Activated CD8-positive, alpha-beta T cell treated with anti-CD3 and anti-CD28 coated beads, Interleukin-2, amount 10 ng/mL, durations not matched to agents 7 days and 5 days (primary cell): ENCODE data around the gene HTRA3. TPM values are rescaled to one million over a fixed set of nuclear protein-coding genes. Genes with fewer than 3 reads are reported as not detected.

ENCODE experiments used
- ATAC-seq: fragments of 150-1000 bp; cut with Tn5 transposase; one replicate; pipeline ENCODE4 v1.10.0; 2021; ENCODE audit warnings: moderate library complexity
- CTCF ChIA-PET: fragments of 350-600 bp; sonication (Branson Sonifier 250); formaldehyde crosslinking; loops from one replicate; lab custom pipeline; 2021; ENCODE audit warnings: antibody characterized with exemption; lab: Charles Lee
- POLR2A ChIA-PET: fragments of 350-600 bp; sonication (Branson Sonifier 250); formaldehyde crosslinking; loops from one replicate; lab custom pipeline; 2021; ENCODE audit warnings: antibody characterized with exemption; lab: Charles Lee
- DNase-seq: peaks from one replicate; pipeline ENCODE4 v3.0.0-alpha.2; 2020
- H3K27ac Mint-ChIP-seq: one replicate; pipeline ENCODE4 v1.8.0; 2021; ENCODE audit warnings: mild to moderate bottlenecking, mixed read lengths
- H3K27me3 Mint-ChIP-seq: one replicate; pipeline ENCODE4 v1.8.0; 2021; ENCODE audit warnings: low read depth, mixed read lengths
- H3K36me3 Mint-ChIP-seq: one replicate; pipeline ENCODE4 v1.8.0; 2021; ENCODE audit warnings: low read depth, mixed read lengths
- H3K4me1 Mint-ChIP-seq: one replicate; pipeline ENCODE4 v1.8.0; 2021; ENCODE audit warnings: low read depth, mixed read lengths
- H3K4me3 Mint-ChIP-seq: one replicate; pipeline ENCODE4 v1.8.0; 2021; ENCODE audit warnings: mild to moderate bottlenecking, mixed read lengths
- H3K9me3 Mint-ChIP-seq: one replicate; pipeline ENCODE4 v1.8.0; 2022; ENCODE audit warnings: mixed read lengths; ENCODE audit not compliant: insufficient read depth
- total RNA-seq, 2 experiments: library from RNA; stranded (reverse); gene quantifications; one replicate each; pipeline ENCODE4 v1.2.3, GENCODE V29; 2021

Gene HTRA3
- total RNA-seq, 2 experiments from 2014 or later, result not detected

GRCh38 chr4:8273450-8273849, 3.9 kb downstream of the HTRA3 start:
- Mint-ChIP-seq H3K4me3 (no peak overlapping the region), H3K9me3 (no peaks in the 10 kb centered on the region), H3K27me3 (peaks cover 25% of the 10 kb centered on the region), H3K4me1 (no peaks in the 10 kb centered on the region), H3K27ac (no peak overlapping the region), H3K36me3 (no peaks in the 10 kb centered on the region)
- POLR2A ChIA-PET, result no interaction called here
- ATAC-seq, result no peak
- CTCF ChIA-PET, result no interaction called here
- no peak for DNase-seq

- no peaks in the 10 kb centered on the region for H3K9me3 Mint-ChIP-seq
Observed at GRCh38 chr4:8274066-8274652, 4.6 kb downstream of the HTRA3 start.

GRCh38 chr4:8274765-8275547, 5.4 kb downstream of the HTRA3 start:
- no peaks in the 10 kb centered on the region for H3K36me3 Mint-ChIP-seq
- CTCF ChIA-PET, result no interaction called here
- POLR2A ChIA-PET, result interaction anchor here (0.7 kb wide), 1 partner anchor 1364 kb away, joined by 3 read pairs; no protein-coding TSS in a partner anchor
- no peak overlapping the region for H3K27ac Mint-ChIP-seq
- no peaks in the 10 kb centered on the region for H3K9me3 Mint-ChIP-seq
- H3K4me3 Mint-ChIP-seq, result no peak overlapping the region
- ATAC-seq (no peak), DNase-seq (no peak)
- H3K4me1 Mint-ChIP-seq, result no peaks in the 10 kb centered on the region
- peaks cover 17% of the 10 kb centered on the region for H3K27me3 Mint-ChIP-seq

More at GRCh38 chr4:8274066-8274652, 4.6 kb downstream of the HTRA3 start:
- DNase-seq (no peak), ATAC-seq (no peak)
- ChIA-PET POLR2A (interaction anchor here (0.7 kb wide), 1 partner anchor 1365 kb away, joined by 3 read pairs; no protein-coding TSS in a partner anchor), CTCF (no interaction called here)
- Mint-ChIP-seq H3K4me3 (no peak overlapping the region), H3K27me3 (peaks cover 18% of the 10 kb centered on the region), H3K4me1 (no peaks in the 10 kb centered on the region), H3K36me3 (no peaks in the 10 kb centered on the region), H3K27ac (no peak overlapping the region)

GRCh38 chr4:8275548-8275910, 6.0 kb downstream of the HTRA3 start:
- Mint-ChIP-seq H3K4me1 (no peaks in the 10 kb centered on the region), H3K27ac (no peak overlapping the region), H3K27me3 (peaks cover 13% of the 10 kb centered on the region), H3K9me3 (no peaks in the 10 kb centered on the region), H3K4me3 (no peak overlapping the region), H3K36me3 (no peaks in the 10 kb centered on the region)
- ChIA-PET POLR2A (no interaction called here), CTCF (no interaction called here)
- DNase-seq, result no peak
- no peak for ATAC-seq

GRCh38 chr4:8276358-8277240, 7.0 kb downstream of the HTRA3 start:
- no peak for DNase-seq
- ChIA-PET POLR2A (no interaction called here), CTCF (no interaction called here)
- Mint-ChIP-seq H3K27me3 (peaks cover 5% of the 10 kb centered on the region), H3K4me3 (no peak overlapping the region), H3K4me1 (no peaks in the 10 kb centered on the region), H3K27ac (no peak overlapping the region), H3K9me3 (no peaks in the 10 kb centered on the region), H3K36me3 (no peaks in the 10 kb centered on the region)
- ATAC-seq, result no peak

- no peak for DNase-seq
- Mint-ChIP-seq H3K9me3 (no peaks in the 10 kb centered on the region), H3K4me1 (no peaks in the 10 kb centered on the region), H3K27me3 (no peaks in the 10 kb centered on the region), H3K4me3 (no peak overlapping the region), H3K36me3 (no peaks in the 10 kb centered on the region), H3K27ac (no peak overlapping the region)
- POLR2A ChIA-PET, result no interaction called here
- no peak for ATAC-seq
- CTCF ChIA-PET, result no interaction called here
Observed at GRCh38 chr4:8277356-8278008, 7.9 kb downstream of the HTRA3 start.

GRCh38 chr4:8278009-8278395, 8.4 kb downstream of the HTRA3 start:
- H3K27ac Mint-ChIP-seq, result no peak overlapping the region
- no peaks in the 10 kb centered on the region for H3K4me1 Mint-ChIP-seq

GRCh38 chr4:8278421-8279287, 9.1 kb downstream of the HTRA3 start:
- ATAC-seq, result no peak

More at GRCh38 chr4:8278009-8278395, 8.4 kb downstream of the HTRA3 start:
- no peak overlapping the region for H3K4me3 Mint-ChIP-seq
- no peaks in the 10 kb centered on the region for H3K9me3 Mint-ChIP-seq
- no peak for DNase-seq
- no peak for ATAC-seq
- POLR2A ChIA-PET, result no interaction called here
- H3K36me3 Mint-ChIP-seq, result no peaks in the 10 kb centered on the region
- H3K27me3 Mint-ChIP-seq, result no peaks in the 10 kb centered on the region
- CTCF ChIA-PET, result no interaction called here

GRCh38 chr4:8279321-8280157, 10.0 kb downstream of the HTRA3 start:
- no peak for DNase-seq
- Mint-ChIP-seq H3K27ac (no peak overlapping the region), H3K4me3 (no peak overlapping the region), H3K4me1 (no peaks in the 10 kb centered on the region), H3K9me3 (no peaks in the 10 kb centered on the region), H3K27me3 (no peaks in the 10 kb centered on the region), H3K36me3 (no peaks in the 10 kb centered on the region)
- ATAC-seq, result no peak
- ChIA-PET CTCF (no interaction called here), POLR2A (no interaction called here)

More at GRCh38 chr4:8278421-8279287, 9.1 kb downstream of the HTRA3 start:
- Mint-ChIP-seq H3K4me3 (no peak overlapping the region), H3K9me3 (no peaks in the 10 kb centered on the region), H3K4me1 (no peaks in the 10 kb centered on the region), H3K36me3 (no peaks in the 10 kb centered on the region), H3K27me3 (no peaks in the 10 kb centered on the region), H3K27ac (no peak overlapping the region)
- POLR2A ChIA-PET, result no interaction called here
- CTCF ChIA-PET, result no interaction called here
- no peak for DNase-seq

- no peaks in the 10 kb centered on the region for H3K36me3 Mint-ChIP-seq
- no peaks in the 10 kb centered on the region for H3K27me3 Mint-ChIP-seq
- no peak overlapping the region for H3K27ac Mint-ChIP-seq
- H3K4me1 Mint-ChIP-seq, result no peaks in the 10 kb centered on the region
- ATAC-seq (no peak), DNase-seq (no peak)
- ChIA-PET CTCF (no interaction called here), POLR2A (no interaction called here)
- no peaks in the 10 kb centered on the region for H3K9me3 Mint-ChIP-seq
- H3K4me3 Mint-ChIP-seq, result no peak overlapping the region
Observed at GRCh38 chr4:8280158-8280875, 10.8 kb downstream of the HTRA3 start.
